DND-41 (cell line): ENCODE results near the gene LRRC42.

Experiments
- CTCF ChIP-seq: IDR thresholded peaks from 2 replicates; pipeline ENCODE4 v1.5.1; 2012; ENCODE audit warnings: borderline replicate concordance, low read length, moderate library complexity, mild to moderate bottlenecking; ENCODE audit not compliant: poor library complexity, severe bottlenecking; ENCODE audit errors: extremely low read depth
- EZH2 ChIP-seq: IDR thresholded peaks from 3 replicates; pipeline ENCODE4 v1.6.1; 2012; ENCODE audit warnings: borderline replicate concordance, low read depth, mild to moderate bottlenecking, moderate library complexity, low read length, inconsistent platforms; ENCODE audit not compliant: severe bottlenecking

GRCh38 chr1:53899708-53900107 is 46.4 kb upstream of the LRRC42 start:
- TF ChIP-seq CTCF (no peak), EZH2 (no peak)
